SU-DHL-6 (cell line): ENCODE data around the gene NXPH3.

Experiments used
- CTCF ChIP-seq: fragments of 200-600 bp; sonication (generic); IDR thresholded peaks from one replicate; pipeline ENCODE4 v1.5.1; 2017; ENCODE audit warnings: antibody characterized with exemption, mild to moderate bottlenecking, low read length, moderate library complexity; ENCODE audit not compliant: insufficient read depth, poor library complexity, severe bottlenecking
- EZH2phosphoT487 ChIP-seq: fragments of 200-600 bp; sonication (generic), shearing (Covaris generic); conservative IDR thresholded peaks from 2 replicates; pipeline ENCODE4 v1.6.1; 2018; ENCODE audit warnings: mild to moderate bottlenecking, antibody characterized with exemption, low read length, moderate library complexity, mixed read lengths

DNA sequence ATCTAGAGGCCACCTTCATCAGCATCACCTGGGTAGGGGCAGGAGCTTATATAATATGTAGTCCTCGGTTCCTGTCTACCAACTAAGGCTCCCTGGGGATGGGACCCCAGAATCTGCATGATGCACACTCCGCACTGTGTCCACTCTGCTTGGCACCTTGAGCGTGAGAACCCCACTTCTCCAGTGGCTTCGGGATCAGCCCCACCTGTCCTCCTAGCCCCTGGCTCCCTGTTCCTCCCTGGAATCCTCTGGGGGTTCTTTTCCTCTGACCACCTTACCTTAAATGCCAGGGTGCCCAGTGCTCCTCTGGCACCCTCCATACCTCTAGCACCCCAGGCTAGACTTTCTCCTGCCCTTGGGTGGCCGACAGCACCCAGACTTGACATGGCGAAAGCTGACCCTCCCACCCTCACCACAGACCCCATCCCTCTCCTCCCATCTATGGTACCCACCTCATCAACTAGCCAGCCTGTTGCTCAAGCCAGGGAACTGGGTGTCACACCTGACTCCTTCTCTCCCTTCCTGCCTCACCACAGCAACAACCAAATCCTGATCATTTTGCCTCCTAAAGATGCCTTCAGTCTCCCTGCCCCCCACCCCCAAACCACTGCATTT, 2.8 kb upstream of the NXPH3 start:
- TF ChIP-seq CTCF (no peak), EZH2phosphoT487 (no peak)
